ENCODE results near the gene EEF2. TPM values are rescaled to one million over a fixed set of nuclear protein-coding genes. Genes with fewer than 3 reads are reported as not detected.

Gene EEF2
- total and polyA plus RNA-seq, 2 of the 4 experiments (the other 2 are of a cell fraction): 1,505 to 2,161 TPM

GRCh38 chr19:3950871-3951861, 34.1 kb downstream of the EEF2 start:
- ChIA-PET POLR2A (ENCODE audit: unreplicated experiment) (no interaction called here), CTCF (no interaction called here)
- H3K4me3 ChIP-seq (ENCODE audit: insufficient read depth, low read depth, low read length): no peak overlapping the region
- DNase-seq (no peak), ATAC-seq (ENCODE audit: low read depth) (peak; percentile 13)
- H3K4me2 ChIP-seq (ENCODE audit: low read depth, low read length): no peak overlapping the region
- WGBS, 2 experiments (ENCODE audit: extremely low coverage in 2 of 2, insufficient read length in 1 of 2): 76% methylated on average over 7 of the region's 41 CpGs; no CpG with 5 or more reads in 1 of the 2 experiments
- no peak overlapping the region for H3K18ac ChIP-seq (ENCODE audit: low read depth, low read length)
- no peak overlapping the region for H4K91ac ChIP-seq (ENCODE audit: insufficient read depth, low read depth, low read length)
- no peak overlapping the region for H3K27ac ChIP-seq (ENCODE audit: insufficient read depth, low read length)
- H2AK5ac ChIP-seq (ENCODE audit: low read depth, low read length): no peak overlapping the region; the same call in 1 of the 2 replicates
- no peak overlapping the region for H3K23ac ChIP-seq (ENCODE audit: low read depth, low read length)
- no peak overlapping the region for H2AK9ac ChIP-seq (replicated peaks; ENCODE audit: low read depth, low read length, poor library complexity)
- peak overlapping the region; percentile 5 for H2AFZ ChIP-seq (replicated peaks; ENCODE audit: low read length, poor library complexity)
- no peak overlapping the region for H3K56ac ChIP-seq (ENCODE audit: extremely low read depth, insufficient read depth, low read length)
- dilution Hi-C loops (cut with HindIII; ENCODE audit: low sequenced_read_pairs, unreplicated experiment) (no loop called here), intact Hi-C loops (cut with micrococcal nuclease) (no loop called here), in situ Hi-C loops (cut with MboI; ENCODE audit: low sequenced_read_pairs) (no loop called here)
- H2BK20ac ChIP-seq (ENCODE audit: low read depth, low read length): no peak overlapping the region
- no peaks in the 10 kb centered on the region for H3K27me3 ChIP-seq (ENCODE audit: control insufficient read depth, insufficient read depth, low read length)
- H4K5ac ChIP-seq (ENCODE audit: low read depth, low read length): no peak overlapping the region
- H3K9ac ChIP-seq (ENCODE audit: low read depth, low read length): no peak overlapping the region
- no peak overlapping the region for H2BK5ac ChIP-seq (ENCODE audit: low read depth, low read length, poor library complexity, severe bottlenecking)
- no peak overlapping the region for H2BK15ac ChIP-seq (ENCODE audit: low read depth, low read length)
- H3K36me3 ChIP-seq (ENCODE audit: control insufficient read depth, insufficient read depth, low read length): peaks cover 11% of the 10 kb centered on the region
- H3K4me1 ChIP-seq (ENCODE audit: control insufficient read depth, insufficient read depth, low read length): peaks cover 7% of the 10 kb centered on the region
- no peaks in the 10 kb centered on the region for H3K9me3 ChIP-seq (ENCODE audit: control insufficient read depth, insufficient read depth, low read length)
- TF ChIP-seq RCOR1 (IDR thresholded peaks at IDR 0.05; ENCODE audit: insufficient replicate concordance, low read length) (no peak), SMC3 (IDR thresholded peaks at IDR 0.05; ENCODE audit: low read depth, low read length) (no peak), RAD21 (IDR thresholded peaks at IDR 0.05; ENCODE audit: low read length) (no peak), POLR2A (IDR thresholded peaks at IDR 0.05; ENCODE audit: low read depth, low read length) (no peak), MXI1 (IDR thresholded peaks at IDR 0.05; ENCODE audit: borderline replicate concordance, low read depth, low read length) (no peak), NFE2L2 (IDR thresholded peaks at IDR 0.05; ENCODE audit: low read depth, low read length) (no peak), CHD1 (IDR thresholded peaks at IDR 0.05; ENCODE audit: low read depth, low read length) (no peak), RFX5 (IDR thresholded peaks at IDR 0.05; ENCODE audit: low read depth, low read length) (no peak), FOS (IDR thresholded peaks at IDR 0.05; ENCODE audit: low read depth, low read length) (no peak), BHLHE40 (IDR thresholded peaks at IDR 0.05; ENCODE audit: low read depth, low read length) (no peak)
- no peak overlapping the region for H2BK120ac ChIP-seq (ENCODE audit: low read depth, low read length)
- no peak overlapping the region for H3K14ac ChIP-seq (replicated peaks; ENCODE audit: low read depth, low read length)
- H4K20me1 ChIP-seq (ENCODE audit: insufficient read depth, low read length): peaks cover 48% of the 10 kb centered on the region
- H4K8ac ChIP-seq (ENCODE audit: low read depth in 2 of 2, low read length in 2 of 2): no peak overlapping the region; a peak in 1 of 4 replicates
- BruUV-seq (replicated peaks): no TSS peak
- peaks cover 9 to 35% of the 10 kb centered on the region in 2 experiments; a peak in 3 of 4 replicates for H3K79me1 ChIP-seq (ENCODE audit: low read depth in 1 of 2, low read length in 2 of 2)
- peak overlapping the region; percentile 29; the same call in 1 of the 2 replicates for H3K4ac ChIP-seq (ENCODE audit: low read depth, low read length)
- H3K9me1 ChIP-seq (ENCODE audit: insufficient read depth, low read length): 0 out of 2 replicates have a peak, but pooled peaks cover 9% of the 10 kb centered on the region
